Esophagus mucosa (tissue), 1 donor: ENCODE data around the gene APOBEC3B. TPM values are rescaled to one million over a fixed set of nuclear protein-coding genes. Genes with fewer than 3 reads are reported as not detected.
"Not testable (repeated sequence)": the region's sequence is repeated elsewhere in the genome, so short reads cannot be mapped to it uniquely, and the experiment has no call there.

ENCODE experiments used
- ATAC-seq: fragments of 200-7000 bp; cut with Tn5 transposase; one replicate; pipeline ENCODE4 v1.9.1; 2020
- total RNA-seq: library from RNA; stranded (reverse); gene quantifications from one replicate; pipeline ENCODE4 v1.2.4, GENCODE V29; 2023
- donor health status: DM: yes; HTN: yes; CAD: no.

The APOBEC3B gene
- total RNA-seq, 1 donor from 2014 or later = 5.0 TPM

DNA sequence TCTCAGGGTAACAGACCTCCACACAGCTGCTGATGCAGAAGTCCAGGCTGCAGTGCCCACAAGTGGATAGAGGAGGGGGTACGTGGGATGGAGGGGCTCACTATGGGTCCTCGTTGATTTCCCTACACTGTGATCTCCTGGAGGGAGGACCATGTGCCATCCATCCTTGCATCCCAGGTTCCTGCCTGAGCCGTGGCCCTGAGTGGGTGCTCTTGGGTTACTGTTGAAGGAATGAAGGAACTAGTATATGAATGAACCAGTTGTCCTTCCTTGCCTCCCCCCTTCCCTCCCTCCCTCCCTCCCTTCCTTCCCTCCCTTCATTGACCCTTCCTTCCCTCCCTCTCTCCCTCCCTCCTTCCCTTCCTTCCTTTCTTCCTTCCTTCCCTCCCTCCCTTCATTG is 15.4 kb downstream of the APOBEC3B start:
- ATAC-seq = no peak

DNA sequence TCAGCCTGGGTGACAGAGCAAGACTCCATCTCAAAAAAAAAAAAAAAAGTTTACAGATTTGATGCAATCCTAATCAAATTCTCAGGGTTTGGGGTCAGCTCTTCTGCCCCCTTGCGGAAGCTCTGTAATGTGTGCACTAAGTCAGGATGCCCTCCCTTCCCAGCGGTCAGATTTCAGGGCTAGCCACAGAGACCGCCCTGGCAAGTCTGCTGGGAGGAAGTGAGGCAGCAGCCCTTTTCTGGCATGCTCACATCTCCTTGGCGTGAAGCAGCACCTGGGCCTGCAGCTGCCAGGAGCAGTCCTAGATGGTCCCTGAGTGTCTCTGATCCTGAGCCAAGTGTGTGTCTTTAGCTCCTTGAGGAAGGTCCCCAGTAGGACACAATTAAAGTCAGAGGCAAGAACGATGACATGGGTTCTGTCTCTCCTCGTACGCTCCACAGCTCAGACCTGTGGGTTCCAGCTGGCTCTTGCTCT is 21.1 kb downstream of the APOBEC3B start:
- peak; percentile 78 for ATAC-seq

DNA sequence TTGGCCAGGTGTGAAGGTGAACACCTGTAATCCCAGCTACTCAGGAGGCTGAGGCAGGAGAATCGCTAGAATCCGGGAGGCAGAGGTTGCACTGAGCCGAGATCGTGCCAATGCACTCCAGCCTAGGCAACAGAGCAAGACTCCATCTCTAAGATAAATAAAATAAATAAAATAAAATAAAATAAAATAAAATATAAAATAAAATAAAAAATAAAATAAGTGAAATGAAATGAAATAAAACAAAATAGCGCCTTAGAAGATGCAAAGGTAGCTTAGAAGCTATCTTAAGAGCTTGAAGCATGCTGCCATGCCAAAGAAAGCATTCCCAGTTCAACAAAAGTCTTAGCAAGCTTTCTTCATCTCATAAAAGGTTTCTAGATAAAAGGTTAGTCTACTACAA is 25.0 kb downstream of the APOBEC3B start:
- ATAC-seq = no peak

DNA sequence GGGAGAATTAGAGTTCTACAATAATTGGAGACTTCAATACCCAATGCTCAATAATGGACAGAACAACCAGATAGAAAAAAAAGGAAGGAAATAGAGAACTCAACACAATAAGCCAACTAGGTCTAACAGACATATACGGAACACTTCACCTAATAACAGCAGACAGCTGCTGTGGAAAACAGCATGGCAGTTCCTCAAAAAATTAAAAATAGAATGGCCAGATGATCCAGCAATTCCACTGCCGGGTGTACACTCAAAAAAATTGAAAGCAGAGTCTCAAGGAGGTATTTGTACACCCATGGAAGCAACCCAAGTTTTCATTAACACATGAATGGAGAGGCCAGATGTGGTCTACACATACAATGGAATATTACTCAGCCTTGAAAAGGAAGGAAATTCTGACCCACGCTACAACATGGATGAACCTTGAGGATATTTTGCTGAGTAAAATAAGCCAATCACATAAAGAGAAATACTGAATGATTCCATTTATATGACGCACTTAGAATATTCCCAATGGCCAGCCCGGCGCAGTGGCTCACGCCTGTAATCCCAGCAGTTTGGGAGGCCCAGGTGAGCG is 26.2 kb downstream of the APOBEC3B start:
- not testable (repeated sequence) for ATAC-seq

DNA sequence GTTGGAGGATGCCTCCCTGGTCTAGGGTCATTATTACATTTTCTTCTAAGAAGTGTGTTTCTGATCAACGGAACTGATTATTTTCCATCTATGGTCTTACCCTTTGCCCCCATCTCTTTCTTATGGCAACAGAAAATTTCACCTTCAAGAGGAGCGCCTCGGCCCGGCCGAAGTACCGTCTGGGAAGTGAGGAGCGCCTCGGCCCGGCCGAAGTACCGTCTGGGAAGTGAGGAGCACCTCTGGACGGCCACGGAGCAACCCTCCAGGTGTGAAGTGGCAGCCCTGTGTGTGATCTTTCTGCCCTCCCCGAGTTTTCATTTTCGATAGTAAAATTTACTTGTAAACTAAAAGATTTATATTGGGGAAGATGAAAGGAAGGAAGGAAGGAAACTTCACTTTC is 28.8 kb downstream of the APOBEC3B start:
- no peak for ATAC-seq

DNA sequence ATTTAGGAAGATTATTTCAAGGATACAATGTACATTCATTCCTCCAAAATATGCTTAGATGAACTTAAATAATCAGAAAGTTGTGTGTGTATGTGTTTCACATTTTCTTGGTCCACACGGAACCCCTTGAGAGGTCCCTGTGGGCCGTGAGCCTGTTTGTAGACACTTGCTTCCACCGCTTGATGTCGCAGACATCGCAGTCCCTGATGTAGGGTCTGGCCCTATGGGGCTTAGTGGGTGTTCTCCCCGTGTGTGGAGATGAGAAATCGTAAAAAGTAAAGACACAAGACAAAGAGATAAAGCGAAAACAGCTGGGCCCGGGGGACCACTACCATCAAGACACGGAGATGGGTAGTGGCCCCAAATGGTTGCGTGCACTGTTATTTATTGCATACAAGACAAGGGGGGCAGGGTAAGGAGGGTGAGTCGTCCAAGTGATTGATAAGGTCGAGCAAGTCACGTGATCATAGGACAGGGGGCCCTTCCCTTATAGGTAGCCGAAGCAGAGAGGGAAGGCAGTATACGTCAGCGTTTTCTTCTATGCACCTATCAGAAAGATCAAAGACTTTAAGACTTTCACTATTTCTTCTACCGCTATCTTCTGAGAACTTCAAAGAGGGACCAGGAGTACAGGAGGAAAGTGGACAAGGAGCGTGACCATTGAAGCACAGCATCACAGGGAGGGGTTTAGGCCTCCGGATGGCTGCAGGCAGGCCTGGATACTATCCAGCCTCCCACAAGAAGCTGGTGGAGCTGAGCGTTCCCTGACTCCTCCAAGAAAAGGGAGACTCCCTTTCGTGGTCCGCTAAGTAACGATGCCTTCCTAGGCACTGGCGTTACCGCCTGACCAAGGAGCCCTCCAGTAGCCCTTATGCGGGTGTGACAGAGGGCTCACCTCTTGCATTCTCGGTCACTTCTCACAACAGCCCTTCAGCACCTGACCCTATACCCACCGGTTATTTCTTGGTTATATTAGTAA is 30.7 kb downstream of the APOBEC3B start:
- no peak for ATAC-seq

DNA sequence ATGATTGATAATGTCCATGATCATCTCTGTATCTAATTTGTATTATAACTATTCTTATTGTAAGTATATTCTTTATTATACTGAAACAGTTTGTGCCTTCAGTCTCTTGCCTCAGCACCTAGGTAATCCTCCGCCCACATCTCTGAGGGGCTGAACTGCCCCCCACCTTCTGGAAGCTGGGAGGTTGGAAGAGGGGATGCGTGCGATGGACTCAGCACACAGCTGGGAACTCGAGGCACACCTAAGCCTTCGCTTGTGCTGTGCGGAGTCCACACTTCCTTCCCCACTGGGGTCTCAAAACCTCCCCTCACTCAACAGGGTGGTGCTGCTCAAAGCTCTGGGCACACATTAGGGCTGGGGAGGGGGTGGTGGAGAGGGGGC is 31.4 kb downstream of the APOBEC3B start:
- ATAC-seq = not testable (repeated sequence)

DNA sequence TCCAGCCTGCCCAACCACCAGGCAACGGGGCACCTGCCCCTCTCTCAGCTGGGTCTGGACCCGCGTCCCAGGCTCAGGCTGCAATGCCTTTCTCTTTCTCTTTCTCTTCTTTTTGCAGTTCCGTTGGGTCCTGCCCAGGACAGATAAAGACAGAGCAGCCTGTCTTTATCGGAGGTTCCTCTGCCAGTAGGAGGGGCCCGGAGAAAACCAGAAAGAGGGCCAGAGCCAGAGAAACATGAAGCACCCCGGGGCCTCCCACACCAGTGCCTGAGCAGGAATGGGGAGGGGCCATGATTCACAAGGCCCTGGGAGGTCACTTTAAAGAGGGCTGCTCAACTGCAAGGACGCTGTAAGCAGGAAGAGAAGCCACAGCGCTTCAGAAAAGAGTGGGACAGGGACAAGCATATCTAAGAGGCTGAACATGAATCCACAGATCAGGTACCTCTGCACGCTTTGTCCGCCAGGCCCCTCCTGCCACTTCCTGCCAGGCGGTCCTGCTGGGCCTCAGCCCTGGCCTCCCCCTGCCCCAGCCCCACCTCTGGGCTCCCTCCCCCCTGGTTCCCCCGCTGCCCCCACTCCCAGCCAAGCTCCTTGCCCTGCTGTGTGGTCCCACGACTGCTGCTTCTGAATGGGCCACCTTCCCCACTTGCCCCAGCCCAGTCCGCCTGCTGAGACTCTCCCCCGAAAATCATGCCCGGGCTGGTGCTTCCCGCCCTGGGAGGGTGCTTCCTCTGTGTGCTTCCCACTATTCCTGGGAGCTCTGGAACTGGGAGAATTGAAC is 32.0 kb downstream of the APOBEC3B start, which contains the start of gene APOBEC3C:
Gene APOBEC3C, plus strand, starts transcription at position 316 of the 781 bp plus-strand sequence. Its CDS starts 106 bp downstream, at position 422.
- peak; percentile 90 for ATAC-seq

DNA sequence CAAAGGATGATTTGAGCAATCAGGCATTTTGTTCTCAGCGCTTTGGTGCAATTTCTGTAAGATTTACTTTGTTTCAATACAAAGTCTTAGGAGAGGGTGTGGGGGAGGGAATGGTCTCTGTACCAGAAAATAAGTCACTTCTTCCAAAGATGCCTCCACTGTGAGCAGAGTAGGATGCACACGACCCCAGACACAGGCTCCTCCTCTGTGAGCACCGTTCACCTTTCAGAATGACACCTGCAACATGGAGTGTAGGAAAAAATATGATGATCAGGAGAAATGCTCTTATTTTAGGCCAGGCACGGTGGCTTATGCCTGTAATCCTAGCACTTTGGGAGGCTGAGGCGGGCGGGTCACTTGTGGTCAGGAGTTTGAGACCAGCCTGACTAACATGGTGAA is 32.6 kb downstream of the APOBEC3B start:
- ATAC-seq = not testable (repeated sequence)

DNA sequence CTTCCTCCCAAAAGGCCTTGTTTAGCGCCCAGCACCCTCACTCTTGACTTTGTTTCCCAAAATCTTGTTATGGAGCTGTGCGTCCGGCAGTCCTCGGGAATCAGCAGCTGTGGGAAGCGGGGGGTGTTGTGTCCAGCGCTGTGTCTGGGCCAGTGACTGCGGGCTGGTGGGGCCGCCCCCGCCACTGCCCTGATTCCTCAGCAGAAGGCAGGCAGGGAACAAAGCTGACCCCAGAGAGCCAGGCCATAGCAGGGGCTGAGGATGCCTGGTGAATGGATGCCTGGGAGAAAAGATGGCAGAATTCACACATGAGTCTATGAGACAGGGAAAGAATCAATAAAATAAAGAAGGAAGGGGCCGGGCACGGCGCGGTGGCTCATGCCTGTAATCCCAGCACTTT is 34.4 kb downstream of the APOBEC3B start:
- ATAC-seq = no peak

DNA sequence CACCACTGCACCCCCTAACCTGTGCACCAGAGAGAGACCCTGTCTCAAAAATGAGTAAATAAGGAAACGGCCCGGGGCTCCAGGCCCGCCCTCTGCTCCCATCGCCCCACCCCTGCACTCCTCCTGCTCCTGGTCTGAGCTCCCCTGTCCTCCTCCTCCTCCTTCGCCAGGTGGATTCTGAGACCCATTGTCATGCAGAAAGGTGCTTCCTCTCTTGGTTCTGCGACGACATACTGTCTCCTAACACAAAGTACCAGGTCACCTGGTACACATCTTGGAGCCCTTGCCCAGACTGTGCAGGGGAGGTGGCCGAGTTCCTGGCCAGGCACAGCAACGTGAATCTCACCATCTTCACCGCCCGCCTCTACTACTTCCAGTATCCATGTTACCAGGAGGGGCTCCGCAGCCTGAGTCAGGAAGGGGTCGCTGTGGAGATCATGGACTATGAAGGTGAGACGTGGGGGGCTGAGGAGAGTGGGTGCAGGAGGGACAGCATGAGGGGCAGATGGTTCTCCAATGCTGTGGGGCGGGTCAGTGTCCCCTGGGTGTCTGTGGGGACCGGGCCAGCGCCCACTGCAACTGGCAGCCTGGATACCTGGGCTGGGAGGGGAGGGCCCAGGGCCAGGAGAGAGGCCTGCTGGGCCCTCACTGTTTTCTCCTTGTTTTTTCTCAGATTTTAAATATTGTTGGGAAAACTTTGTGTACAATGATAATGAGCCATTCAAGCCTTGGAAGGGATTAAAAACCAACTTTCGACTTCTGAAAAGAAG is 35.6 kb downstream of the APOBEC3B start:
- no peak for ATAC-seq

DNA sequence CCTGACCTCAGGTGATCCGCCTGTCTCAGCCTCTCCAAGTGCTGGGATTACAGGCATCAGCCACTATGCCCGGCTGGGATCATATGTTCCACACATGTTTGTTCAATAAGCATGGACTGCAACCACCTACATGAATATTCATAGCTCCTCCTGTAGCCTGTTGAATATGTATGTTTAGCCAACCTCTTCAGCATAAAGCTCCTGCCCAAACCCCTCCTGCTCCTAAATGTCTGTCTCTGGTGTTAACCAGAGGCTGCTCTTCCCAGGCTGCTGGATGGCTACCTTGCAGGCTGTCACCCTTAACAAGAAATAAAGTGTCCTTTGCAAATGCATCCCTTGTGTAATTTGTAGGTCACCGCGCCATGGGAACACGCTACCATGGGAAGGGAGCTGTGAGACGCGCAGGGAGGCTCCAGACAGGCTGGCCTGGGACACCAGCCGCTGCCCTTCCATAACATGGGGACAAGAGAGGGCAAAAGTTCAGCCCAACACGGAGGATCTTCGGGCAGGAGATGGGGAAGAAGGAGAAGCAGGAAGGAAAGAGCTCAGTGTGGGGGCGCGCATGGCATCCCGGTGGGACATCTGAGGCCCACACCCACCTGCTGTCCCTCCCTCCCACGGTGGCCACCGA is 38.0 kb downstream of the APOBEC3B start:
- ATAC-seq = not testable (repeated sequence)

DNA sequence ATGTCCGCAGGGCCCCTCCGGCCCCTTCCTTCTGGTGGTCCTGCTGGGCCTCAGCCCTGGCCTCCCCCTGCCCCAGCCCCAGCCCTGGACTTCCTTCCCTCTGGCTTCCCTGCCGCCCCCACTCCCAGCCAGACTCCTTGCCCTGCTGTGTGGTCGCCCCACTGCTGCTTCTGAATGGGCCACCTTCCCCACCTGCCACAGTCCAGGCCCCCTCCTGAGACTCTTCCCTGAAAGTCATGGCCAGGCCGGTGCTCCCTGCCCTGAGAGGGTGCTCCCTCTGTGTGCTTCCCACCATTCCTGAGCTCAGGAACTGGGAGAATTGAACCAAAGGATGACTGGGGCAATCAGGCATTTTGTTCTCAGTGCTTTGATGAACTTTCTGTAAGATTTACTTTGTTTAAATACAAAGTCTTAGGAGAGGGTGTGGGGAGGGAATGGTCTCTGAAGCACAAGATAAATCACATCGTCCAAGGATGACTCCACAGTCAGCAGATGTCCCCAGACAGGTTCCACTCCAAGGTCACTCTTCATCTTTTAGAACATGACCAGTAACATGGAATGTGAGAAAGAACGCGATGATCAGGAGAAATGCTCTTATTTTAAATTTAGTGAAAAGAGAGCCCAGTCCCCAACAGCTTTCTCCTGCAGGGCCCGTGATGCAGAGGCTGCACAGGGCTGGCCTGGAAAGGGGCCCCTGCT is 39.6 kb downstream of the APOBEC3B start:
- ATAC-seq = no peak

DNA sequence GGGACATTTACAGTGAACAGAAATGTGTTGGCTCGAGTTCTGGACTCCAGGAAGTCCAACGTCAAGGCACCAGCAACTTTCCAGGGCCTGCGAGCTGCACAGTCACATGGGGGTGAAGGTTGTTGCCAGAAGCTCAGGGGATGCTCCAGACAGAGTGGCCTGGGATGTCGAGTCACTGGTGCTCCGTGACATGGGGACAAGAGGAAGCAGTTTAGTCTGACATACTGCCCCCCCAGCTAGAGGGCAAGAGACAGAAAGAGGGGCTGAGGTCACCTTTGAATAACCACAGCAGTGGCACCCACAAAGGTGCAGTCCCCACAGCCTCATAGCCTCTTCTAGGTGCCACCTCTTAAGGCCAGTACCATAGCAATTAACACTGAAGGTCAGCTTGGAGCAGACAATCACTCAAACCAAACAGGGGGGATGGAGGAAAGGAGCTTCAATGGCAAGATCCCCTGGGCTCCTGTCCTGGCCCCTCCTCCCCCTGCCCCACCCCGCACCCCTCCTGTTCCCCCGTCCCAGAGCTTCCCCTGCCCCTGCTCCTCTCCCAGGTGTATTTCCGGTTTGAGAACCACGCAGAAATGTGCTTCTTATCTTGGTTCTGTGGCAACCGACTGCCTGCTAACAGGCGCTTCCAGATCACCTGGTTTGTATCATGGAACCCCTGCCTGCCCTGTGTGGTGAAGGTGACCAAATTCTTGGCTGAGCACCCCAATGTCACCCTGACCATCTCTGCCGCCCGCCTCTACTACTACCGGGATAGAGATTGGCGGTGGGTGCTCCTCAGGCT is 42.6 kb downstream of the APOBEC3B start:
- no peak for ATAC-seq

DNA sequence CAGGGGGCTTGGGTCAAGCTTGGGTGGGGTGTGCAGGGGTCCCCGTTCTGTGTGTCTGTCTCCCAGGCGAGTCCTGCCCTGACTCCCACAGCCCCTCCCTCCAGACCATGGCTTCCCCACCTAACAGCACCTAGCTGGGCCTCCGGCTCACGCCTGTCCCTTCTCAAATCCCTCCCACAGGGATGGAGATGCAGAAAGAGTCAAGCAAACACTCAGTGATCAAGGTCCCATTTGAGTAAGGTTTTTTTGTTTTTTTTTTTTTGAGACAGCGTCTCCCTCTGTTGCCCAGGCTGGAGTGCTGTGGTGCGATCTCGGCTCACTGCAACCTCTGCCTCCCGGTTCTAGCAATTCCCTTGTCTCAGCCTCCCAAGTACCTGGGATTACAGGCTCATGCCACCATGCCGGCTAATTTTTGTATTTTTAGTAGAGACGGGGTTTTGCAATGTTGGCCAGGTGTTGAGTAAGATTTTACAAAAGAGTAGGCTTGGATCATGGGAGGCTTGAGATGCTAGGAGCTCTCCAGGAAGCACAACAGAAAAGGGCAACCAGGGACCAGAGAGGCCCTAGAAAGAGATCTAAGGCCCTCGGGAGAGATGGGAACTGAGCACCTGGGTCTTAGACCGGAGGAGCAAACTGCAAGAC is 44.5 kb downstream of the APOBEC3B start:
- no peak for ATAC-seq

DNA sequence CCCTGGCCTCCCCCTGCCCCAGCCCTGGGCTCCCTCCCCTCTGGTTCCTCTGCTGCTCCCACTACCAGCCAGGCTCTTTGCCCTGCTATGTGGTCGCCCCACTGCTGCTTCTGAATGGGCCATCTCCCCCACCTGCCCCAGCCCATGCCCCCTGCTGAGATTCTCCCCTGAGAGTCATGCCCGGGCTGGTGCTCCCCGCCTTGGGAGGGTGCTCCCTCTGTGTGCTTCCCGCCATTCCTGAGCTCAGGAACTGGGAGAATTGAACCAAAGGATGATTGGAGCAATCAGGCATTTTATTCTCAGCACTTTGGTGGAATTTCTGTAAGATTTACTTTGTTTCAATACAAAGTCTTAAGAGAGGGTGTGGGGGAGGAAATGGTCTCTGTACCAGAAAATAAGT is 45.6 kb downstream of the APOBEC3B start:
- no peak for ATAC-seq

DNA sequence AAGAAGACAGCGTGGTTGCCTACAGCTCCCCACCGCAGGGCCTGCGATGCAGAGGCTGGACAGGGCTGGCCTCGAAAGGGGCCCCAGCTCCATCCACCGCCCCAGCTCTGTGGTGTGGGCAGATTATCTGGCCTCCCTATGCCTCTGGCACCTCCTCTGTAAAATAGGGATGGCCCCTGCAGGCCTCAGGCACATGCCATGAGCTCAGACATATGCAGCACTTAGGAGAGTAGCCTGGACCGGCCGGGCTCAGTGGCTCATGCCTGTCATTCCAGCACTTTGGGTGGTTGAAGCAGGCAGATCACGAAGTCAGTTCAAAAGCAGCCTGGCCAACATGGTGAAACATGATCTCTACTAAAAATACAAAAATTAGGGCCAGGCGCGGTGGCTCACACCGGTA is 46.1 kb downstream of the APOBEC3B start:
- ATAC-seq = no peak

DNA sequence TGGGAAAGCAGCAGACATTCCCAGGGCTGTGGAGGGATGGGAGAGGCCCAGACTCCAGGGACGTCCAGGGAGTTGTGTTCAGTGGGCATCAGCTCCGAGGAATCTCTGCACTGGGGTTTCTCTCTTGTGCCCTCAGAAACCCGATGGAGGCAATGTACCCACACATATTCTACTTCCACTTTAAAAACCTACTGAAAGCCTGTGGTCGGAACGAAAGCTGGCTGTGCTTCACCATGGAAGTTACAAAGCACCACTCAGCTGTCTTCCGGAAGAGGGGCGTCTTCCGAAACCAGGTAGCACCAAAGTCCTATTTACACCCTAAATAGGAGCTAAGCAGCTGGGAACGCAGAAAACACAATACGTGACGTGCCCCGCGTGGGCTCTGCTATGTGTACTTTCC is 47.1 kb downstream of the APOBEC3B start:
- no peak for ATAC-seq

DNA sequence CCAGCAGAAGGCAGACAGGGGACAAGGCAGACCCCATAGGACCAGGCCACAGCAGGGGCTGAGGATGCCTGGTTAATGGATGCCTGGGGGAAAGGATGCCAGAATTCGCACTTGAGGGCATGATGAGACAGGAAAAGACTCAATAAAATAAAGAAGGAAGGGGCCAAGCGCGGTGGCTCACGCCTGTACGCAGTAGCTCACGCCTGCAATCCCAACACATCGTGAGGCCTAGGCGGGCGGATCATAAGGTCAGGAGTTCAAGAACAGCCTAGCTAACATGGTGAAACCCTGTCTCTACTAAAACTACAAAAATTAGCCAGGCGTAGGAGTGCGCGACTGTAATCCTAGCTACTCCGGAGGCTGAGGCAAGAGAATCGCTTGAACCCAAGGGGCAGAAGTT is 48.6 kb downstream of the APOBEC3B start:
- ATAC-seq = no peak
